Cardiac fibroblast (primary cell): ENCODE measurements around the gene ZNF174.

Experiments
- DNase-seq, 2 donors: peaks; one replicate each; pipeline versions ENCODE4 v3.0.0 to v3.0.0-alpha.2; 2010; ENCODE audit warnings: low read depth in 2 of 2
- H3K4me3 ChIP-seq, 2 donors: replicated peaks in 1 of 2; 1 replicate in 1 of 2; 2 replicates in 1 of 2; pipeline ENCODE4 v1.5.1; 2011; ENCODE audit warnings: low read depth in 2 of 2, low read length in 2 of 2, mild to moderate bottlenecking in 2 of 2, moderate library complexity in 1 of 2
- TF ChIP-seq, protein P1 (sequence below): IDR thresholded peaks from one replicate; pipeline ENCODE4 v1.5.1; 2011; ENCODE audit warnings: low read depth, mild to moderate bottlenecking, low read length, inconsistent platforms

ZNF174 gene

DNA sequence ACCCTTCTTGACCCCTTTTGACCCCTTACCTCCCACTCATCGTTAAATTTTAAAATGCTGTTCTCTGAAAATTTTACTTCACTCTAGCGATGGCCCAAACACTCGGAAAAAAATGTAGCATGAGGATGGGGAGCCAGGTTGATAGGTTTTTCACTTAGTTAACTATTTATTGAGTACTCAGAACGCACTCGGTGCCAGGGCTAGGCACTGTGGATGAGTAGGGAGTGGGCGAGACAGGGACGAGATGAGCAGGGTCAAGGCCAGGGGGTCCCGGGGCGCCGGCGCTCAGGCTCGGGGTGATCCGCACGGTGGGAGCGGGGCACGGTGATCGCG is 603 bp upstream of the ZNF174 start:
- TF ChIP-seq, protein P1, sequence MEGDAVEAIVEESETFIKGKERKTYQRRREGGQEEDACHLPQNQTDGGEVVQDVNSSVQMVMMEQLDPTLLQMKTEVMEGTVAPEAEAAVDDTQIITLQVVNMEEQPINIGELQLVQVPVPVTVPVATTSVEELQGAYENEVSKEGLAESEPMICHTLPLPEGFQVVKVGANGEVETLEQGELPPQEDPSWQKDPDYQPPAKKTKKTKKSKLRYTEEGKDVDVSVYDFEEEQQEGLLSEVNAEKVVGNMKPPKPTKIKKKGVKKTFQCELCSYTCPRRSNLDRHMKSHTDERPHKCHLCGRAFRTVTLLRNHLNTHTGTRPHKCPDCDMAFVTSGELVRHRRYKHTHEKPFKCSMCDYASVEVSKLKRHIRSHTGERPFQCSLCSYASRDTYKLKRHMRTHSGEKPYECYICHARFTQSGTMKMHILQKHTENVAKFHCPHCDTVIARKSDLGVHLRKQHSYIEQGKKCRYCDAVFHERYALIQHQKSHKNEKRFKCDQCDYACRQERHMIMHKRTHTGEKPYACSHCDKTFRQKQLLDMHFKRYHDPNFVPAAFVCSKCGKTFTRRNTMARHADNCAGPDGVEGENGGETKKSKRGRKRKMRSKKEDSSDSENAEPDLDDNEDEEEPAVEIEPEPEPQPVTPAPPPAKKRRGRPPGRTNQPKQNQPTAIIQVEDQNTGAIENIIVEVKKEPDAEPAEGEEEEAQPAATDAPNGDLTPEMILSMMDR, result no peak
- peak overlapping the region; percentile 79 to 93 for H3K4me3 ChIP-seq
- no peak for DNase-seq

DNA sequence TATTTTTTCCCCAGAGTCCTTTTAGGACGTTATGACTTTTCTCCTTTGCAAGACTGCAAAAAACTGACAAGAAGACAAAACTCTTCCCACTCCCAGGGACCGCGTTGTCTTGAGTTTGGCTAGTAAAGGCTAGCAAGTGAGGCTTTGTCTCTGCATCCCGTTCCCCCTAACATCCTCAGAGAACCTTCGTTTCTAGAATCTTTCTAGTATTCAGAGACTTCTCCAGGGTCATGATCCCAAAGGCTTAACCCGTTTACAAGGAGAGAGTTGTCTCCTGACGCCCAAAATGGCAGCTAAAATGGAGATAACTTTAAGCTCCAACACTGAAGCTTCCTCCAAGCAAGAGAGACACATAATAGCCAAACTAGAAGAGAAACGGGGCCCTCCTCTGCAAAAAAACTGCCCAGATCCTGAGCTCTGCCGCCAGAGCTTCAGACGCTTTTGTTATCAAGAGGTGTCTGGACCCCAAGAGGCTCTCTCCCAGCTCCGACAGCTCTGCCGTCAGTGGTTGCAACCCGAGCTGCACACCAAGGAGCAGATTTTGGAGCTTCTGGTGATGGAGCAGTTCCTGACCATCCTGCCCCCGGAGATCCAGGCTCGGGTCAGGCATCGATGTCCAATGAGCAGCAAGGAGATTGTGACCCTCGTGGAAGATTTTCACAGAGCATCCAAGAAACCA is 843 bp downstream of the ZNF174 start:
- H3K4me3 ChIP-seq, result peak overlapping the region; percentile 79 to 93
- peak in 1 of 2 donors; percentile 21 for DNase-seq
- TF ChIP-seq, protein P1, result no peak

DNA sequence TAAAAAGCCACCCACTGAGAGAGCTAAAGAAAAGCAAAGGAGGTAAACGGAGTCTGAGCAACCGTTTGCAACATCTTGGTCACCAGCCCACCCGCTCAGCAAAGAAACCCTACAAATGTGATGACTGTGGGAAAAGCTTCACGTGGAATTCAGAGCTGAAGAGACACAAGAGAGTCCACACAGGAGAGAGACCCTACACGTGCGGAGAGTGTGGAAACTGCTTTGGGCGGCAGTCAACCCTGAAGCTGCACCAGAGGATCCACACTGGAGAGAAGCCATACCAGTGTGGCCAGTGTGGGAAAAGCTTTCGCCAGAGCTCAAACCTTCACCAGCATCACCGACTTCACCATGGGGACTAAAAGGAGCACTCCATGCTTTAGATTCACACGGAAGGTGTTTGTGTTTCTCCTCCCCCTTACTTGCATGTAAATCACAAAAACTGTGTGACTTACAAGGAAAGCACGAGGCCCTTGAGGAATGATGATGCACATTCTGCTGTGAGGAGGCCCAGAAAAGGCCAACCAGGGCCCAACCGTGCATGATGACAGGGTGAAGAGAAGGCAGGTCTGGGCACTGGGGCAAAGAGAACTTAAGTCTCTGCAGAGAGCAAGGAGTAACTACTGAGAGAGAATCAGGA is 7.7 kb downstream of the ZNF174 start:
- DNase-seq, result no peak
- TF ChIP-seq, protein P1, result no peak
- no peak overlapping the region for H3K4me3 ChIP-seq

DNA sequence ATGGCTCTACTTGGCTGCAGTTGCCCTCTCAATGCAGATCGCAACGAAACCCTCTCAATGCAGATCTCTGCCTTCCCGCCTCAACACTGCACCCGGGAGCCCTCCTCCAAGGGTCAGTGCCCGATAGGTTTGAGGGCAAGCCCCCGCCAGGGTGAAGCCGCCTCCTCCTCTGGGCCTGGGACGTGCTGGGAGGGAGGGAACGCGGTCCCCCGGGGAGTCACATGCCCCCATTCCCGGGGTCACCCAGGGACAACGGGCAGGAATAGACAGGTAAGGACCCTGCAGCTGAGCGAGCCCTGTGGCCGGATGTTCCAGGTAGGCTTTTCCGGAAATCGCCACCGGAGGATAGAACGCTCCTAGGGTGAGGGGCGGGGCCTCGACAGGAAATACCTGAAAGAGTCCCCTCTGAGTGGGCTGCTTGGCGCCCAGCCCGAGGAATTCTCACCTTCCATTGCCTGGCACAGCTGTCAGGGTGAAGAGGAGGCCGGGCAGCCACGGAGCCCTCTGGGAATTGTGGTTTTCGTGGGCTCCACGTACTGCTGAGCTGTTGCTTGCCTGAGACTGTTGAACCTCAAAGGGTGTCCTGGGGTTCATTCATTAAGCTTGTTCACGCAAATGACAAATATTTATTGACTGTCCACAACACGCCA is 12.8 kb downstream of the ZNF174 start:
- TF ChIP-seq, protein P1, result no peak
- DNase-seq, result peak in 1 of 2 donors; percentile 9
- no peak overlapping the region for H3K4me3 ChIP-seq

DNA sequence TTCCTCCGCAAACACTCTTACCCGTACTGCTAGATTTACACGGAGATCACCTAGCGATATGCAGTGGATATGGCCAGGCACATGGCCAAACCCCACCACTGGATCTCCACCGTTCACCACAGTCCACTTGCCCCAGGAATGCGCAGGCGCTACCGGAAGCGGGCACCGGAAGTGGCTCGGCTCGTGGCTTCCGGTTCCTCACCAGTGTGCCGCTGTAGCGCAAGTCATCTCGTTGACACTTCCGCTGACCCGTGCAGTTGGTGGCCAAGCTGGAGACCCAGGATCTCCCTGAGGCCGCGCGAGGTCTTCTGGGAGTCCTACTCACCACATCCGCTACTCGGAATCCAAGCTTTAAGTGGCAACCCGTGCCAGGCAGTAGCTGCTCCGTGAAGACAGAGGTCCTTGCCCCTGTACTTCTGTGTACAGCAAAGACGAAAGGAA is 30.8 kb downstream of the ZNF174 start:
- peak overlapping the region; percentile 7 to 13 for H3K4me3 ChIP-seq
- TF ChIP-seq, protein P1, result no peak
- peak; percentile 20 to 36 for DNase-seq

DNA sequence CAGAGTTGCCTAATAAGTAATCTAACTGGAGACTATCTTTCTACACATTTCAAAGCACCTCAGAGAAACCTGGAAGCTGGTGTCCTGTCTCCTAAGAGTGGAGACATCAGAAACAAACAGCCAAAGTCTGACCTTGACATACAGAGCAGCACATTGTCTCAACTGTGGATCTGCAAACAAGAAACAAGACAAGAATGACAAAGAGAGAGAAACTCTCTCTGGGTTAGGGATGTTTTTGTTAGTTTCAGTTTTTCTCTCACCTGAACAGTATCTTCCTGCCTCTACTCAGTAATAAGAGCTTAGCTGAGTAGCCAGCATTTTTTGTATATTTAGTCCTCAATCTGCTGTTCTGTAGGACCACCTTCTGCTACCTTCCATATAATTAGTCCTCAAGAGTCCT is 33.4 kb downstream of the ZNF174 start:
- no peak overlapping the region for H3K4me3 ChIP-seq
- DNase-seq, result no peak
- TF ChIP-seq, protein P1, result no peak
